H4 (cell line): ENCODE results near the gene GRK2. TPM values are rescaled to one million over a fixed set of nuclear protein-coding genes. Genes with fewer than 3 reads are reported as not detected.
A peak's percentile ranks its signal among the peaks of the same experiment; 100 is the strongest.
"Not testable (repeated sequence)": the region's sequence is repeated elsewhere in the genome, so short reads cannot be mapped to it uniquely, and the experiment has no call there.

Source experiments
- DNase-seq: peaks from one replicate; pipeline ENCODE4 v3.0.0-alpha.2; 2015; ENCODE audit warnings: low spot score
- total RNA-seq: library from RNA; depleted of rRNA; stranded (reverse); fragments of >200 nt; shearing (Covaris generic); gene quantifications from 2 replicates; pipeline ENCODE4 v1.2.3, GENCODE V29; 2014; rRNA removed

Gene GRK2
- total RNA-seq, 1 experiment from 2014 or later = 15.2 TPM

DNA sequence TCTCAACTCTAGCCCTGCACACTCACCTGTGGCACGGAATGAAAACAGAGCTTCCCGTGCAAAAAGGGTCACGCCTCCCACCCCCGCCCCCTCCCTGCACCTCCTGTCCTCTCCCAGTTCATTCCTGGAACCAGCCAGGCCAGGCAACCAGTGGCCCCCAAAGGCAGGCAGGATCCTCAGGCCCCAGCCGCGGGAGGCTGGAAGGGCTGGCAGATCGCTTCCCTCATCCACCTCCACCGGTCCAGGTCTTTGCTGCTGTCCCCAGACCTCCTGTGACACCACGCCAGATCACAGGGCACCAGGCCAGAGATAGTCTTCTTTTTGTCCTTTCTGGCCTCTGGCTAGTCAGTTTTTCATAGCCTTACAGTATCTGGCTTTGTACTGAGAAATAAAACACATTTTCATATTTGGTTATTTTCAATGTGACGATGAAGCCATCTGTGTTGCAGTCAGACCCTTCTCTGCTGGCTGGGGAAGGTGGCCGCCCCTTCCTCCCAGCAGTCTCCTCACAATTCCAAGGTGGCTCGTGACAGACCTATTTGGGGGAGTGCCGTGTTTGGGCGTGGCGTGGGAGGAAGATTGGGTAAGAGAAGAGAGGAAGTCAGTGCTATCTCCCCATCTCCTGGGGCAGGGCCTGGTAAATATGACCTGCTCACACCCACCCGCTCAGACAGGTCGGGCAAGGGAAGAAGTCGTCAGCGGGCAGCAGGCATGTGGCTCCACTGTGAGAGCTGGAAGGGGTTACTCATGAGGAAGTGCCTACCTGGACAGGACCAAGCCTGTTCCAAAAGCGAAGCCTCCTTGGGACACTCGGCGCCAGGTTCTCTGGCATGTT is 46.1 kb downstream of the GRK2 start:
- DNase-seq = peak; percentile 6

DNA sequence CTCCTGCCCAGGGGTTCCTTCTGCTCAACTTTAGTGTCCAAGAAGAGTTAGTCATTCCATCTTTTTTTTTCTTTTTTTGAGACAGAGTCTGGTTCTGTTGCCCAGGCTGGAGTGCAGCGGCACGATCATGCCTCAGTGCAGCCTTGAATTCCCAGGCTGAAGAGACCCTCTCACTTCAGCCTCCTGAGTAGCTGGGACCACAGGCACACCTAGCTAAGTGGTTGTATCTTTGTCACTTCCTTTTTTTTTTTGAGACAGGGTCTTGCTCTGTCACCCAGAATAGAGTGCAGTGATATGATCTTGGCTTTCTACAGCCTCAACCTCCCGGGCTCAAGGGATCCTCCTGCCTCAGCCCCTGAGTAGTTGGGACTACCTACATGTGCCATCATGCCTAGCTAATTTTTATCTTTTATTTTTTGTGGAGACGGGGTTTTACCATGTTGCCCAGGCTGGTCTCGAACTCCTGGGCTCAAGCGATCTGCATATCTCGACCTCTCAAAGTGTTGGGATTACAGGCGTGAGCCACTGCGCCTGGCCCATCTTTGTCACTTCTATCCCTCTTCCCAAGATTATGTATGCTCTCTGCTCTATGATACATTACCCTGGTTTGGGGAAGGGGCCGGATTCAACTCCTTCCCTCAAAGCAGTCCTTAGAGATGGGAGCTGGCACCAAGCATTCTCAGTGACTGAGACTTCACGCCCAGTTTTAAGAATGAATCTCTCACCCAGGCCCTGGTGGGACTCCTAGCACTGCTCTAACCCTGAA is 47.0 kb downstream of the GRK2 start:
- DNase-seq = no peak

DNA sequence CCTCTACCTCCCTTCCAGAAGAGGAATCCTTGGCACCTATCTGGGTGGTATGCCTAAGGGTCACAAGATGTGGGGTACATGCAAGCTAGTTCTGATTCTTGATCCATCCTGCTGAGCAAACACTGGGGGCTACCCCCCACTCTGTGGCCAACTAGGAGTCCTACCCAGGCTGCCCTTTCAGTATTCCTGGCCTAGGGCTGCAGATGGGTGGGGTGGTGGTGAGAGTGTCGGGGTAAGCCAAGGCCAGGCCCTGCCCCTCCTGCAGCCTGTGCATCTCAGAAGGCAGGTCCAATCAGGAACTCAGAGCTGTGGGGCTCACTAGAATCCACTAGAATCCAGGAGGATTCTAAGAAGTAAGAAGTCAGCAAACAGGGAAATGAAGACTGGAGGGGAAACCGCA is 47.9 kb downstream of the GRK2 start:
- DNase-seq = no peak

DNA sequence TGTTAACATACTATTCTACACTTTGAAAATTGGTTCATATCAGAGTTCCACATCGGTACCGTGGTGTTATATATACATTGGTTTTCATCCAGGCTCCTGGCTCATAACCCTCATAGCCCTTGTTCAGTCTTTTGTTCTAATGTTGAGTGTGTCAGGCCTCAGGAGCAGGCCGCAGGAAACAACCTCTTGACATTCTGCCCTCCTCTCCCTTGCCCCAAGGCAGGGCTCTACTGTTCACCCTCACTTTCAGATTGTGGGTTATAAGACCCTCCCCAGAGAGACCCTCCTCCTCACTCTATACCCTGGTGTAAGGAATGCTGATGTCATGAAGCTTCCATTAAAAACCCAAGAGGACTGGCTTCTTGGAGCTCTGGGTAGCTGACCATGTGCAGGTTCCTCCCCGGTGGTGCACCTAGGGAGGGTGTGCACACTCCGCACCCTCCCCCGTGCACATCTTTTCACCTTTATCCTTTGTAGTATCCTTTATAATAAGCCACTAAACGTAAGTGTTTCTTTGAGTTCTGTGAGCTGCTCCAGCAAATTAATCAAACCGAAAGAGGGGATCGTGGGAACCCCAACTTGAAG is 49.1 kb downstream of the GRK2 start:
- DNase-seq = no peak

DNA sequence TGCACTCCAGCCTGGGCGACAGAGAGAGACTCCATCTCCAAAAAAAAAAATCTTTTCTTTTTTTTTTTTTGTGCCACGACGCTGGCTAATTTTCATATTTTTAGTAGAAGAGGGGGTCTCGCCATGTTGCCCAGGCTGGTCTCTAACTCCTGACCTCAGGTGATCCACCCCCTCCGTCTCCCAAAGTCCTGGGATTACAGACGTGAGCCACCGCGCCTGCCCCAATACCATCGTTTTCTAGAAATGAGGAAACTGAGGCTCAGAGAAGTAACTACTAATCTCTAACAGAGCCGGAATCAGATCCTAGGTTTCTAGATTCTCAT is 50.6 kb downstream of the GRK2 start:
- no peak for DNase-seq

DNA sequence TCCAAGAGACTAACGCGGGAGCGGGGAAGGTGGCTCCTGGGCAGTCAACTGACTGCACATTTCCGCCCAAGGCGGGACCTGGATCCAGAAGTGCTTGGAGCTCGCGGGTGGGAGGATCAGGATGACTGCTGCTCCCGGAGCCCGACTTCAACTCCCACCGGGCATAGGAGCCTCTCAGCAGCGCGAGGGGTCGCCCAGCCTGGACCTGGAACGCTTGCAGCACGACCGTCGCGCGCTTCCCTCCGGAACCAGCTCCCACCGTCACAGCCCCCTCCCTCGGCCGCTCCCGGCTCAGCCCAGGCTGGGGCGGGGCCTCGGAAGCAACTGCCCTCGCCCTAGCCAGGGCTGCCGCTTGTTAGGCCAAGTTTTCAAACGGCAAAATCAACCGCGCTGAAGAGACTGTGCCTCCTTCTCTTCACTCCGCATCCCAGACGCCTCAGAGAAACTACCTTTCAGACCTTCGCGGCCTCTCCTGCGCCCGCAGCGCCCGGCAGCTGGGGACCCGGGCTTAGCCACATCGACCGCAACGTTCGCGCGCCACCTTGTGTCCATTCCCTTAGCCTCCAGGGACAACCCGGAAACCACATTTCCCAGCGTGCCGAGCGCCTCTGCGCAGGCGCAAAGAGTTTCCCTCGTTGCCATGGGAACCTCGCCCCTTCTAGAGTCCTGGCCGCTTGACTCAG is 51.1 kb downstream of the GRK2 start:
- DNase-seq = peak; percentile 93

DNA sequence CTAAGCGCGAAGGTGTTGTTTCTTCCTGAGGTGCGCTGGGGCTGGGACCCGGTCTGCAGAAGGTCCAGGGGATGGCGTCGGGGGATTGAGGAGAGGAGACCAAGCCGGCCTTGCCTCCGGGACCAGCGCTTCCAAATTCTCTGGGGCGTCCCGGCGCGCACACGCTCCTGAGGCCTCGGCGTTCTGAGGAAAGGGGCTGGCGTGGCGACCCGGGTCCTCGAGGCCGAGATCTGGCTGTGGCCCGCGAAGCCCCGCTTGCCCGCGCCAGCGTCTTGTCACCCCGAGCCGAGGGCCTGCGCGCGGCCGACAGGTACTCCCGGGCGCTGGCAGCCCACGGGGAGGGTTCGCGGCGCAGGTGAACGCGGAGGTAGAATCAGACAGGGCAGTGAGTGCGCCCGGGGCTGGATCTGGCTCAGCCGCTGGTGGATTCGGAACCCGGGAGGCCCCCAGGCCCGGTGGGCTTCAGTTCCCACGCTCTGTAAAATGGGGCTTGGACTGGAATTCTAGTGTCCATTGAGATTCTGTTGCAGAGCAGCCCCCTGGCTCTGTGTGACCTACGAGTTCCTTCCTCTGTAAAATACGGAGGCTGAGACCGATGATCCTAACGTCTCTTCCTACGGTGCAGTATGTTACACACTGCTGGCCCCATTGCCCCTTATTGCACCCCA is 51.7 kb downstream of the GRK2 start:
- no peak for DNase-seq

DNA sequence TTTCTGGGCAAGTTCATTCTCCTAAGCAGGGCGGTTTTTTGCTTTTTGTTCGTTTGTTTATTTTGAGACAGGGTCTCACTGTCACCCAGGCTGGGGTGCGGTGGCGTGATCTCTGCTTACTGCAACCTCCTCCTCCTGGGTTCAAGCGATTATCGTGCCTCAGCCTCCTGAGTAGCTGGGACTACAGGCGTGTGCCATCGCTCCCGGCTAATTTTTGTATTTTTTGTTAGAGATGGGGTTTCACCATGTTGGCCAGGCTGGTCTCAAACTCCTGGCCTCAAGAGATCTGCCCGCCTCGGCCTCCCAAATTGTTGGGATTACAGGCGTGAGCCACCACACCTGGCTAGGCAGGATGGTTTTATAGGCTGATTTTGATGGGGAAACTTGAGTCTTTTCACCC is 52.6 kb downstream of the GRK2 start:
- not testable (repeated sequence) for DNase-seq

DNA sequence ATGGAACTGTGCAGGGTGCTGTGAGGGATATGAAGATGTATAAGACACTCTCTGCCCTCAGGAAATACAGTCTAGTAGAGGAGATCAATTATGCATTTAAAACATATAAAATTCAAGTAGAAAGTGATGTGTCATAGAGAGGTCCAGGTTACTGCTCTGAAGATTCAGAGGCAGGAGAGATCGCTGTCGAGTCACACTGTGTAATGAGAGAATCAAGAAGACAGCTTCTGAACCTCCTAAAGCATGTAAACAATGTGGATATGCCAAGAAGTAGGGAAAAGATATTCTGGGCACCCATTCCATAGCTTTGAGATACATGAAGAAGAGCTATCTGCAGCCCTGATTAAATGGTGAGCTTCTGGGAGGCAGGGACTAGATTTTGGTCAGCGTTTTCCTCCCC is 53.7 kb downstream of the GRK2 start:
- DNase-seq = no peak

DNA sequence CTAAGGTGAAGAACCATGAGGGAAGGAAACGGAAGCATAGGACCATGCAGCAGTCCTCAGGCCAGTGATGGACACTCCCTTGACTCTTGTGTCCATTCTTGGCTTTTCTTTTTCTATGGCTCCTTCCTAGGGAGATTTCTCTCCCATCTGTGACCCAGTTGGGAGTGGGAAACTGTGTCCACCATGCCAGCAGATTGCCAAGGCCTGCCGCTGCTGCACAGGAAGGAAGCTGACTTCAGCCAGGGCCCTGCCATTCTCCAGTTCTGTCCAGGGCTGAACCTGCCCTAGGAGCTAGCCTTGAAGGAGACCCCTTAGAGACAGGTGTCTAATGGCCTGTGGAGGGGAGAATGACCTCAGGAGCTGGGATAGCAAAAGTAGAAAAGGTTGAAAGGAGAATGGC is 54.4 kb downstream of the GRK2 start:
- no peak for DNase-seq

DNA sequence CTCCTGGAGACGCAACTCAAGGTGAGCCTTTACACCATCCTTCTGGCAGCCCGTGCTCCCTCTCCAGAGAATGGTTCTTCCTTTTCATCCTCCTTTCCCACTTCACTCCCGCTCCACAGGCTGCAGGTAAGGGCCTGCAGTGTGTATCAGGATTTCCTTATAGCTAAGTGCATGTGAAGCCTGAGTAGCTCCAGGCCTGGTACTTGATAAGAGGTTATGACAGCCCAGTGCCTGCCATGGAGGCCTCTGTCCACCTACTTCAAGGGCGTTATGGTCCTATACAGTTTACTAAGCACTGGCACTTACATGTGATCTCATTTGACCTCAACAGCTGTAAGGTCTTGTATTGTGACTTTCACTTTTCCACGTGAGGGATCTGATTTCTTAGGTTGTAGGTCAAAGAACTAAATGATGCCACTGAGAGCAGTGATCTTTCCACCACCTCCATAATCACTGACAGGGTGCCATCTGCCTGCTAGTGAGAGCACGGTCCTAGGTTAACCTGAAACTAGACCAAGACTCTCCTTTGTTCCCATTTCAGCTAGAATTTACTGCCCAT is 55.1 kb downstream of the GRK2 start:
- DNase-seq = no peak

DNA sequence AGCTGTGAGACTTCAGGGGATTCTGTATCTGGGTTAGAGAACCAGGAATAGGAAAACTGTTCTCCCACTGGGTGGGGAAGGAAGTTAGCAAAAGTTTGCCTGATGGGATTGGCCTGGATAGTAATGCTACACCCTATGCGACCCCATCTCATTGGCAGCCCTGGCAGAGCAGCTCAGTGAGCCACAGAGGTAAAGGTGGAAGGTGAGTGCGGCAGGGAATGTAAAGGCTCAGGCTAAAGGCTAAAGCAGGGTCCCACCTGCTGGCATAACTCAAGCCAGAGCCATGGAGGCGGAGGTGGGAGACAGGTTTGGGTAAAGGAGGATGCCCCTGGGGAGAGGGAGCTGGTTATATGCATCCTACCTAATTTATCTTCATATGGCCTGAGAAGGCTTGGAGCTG is 55.8 kb downstream of the GRK2 start:
- DNase-seq = no peak

DNA sequence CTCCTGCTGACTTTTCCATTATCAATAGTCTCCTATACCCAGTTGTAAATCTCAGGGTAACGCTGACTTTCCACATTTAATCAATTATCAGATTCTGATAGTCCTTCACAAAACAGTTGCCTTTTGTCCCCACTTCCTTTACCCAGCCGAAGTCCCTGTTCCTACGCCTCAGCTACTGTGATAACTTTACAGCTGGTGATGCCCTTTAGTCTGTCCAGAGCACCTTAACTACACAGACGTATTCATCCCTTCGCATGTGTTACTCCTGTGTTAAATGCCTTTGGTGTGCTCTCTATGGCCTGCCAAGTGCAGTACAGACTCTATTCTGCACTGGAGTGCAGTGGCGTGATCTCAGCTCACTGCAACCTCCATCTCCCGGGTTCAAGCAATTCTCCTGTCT is 57.3 kb downstream of the GRK2 start:
- DNase-seq = no peak

DNA sequence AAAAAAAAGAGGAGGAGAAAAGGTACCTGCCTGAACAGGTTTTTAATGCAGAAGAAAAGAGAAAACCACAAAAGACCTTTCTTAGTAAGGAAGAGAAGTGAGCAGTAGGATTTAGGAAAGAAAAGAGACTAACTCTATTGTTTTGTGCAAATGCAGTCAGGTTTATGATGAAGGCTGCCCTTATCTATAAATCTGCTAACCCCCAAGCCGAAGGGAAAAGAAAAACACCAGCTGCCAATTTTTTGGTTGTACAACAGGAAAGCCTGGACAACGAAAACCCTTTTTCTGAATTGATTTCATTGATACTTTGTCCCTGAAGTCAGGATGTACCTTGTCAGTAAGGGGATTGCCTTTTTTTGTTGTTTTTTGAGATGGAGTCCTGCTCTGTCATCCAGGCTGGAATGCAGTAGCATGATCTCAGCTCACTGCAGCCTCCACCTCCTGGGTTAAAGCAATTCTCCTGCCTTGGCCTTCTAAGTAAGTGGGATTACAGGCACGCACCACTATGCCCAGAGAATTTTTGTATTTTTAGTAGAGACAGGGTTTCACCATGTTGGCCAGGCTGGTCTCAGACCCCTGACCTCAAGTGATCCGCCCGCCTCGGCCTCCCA is 65.9 kb downstream of the GRK2 start:
- no peak for DNase-seq

Other genes with a start within 250 kb of the GRK2 start
- gene SYT12, start 243.3 kb upstream of the GRK2 start, total RNA-seq = 0.08 TPM in 1 of 2 replicates, not detected in the other
- not detected in 2 replicates for gene RHOD, start 209.6 kb upstream of the GRK2 start, total RNA-seq
- gene KDM2A, start 147.2 kb upstream of the GRK2 start, total RNA-seq = 12.7 and 16.2 TPM in 2 replicates
- 5.6 and 6.1 TPM in 2 replicates for gene ANKRD13D, start 22.8 kb downstream of the GRK2 start, total RNA-seq
- gene SSH3, start 37.1 kb downstream of the GRK2 start, total RNA-seq = 6.5 and 8.5 TPM in 2 replicates
- gene POLD4, start 87.1 kb downstream of the GRK2 start, total RNA-seq = 71.6 and 77.4 TPM in 2 replicates
- 7.0 and 8.3 TPM in 2 replicates for gene CLCF1, start 107.1 kb downstream of the GRK2 start, total RNA-seq
- 7.3 and 8.3 TPM in 2 replicates for gene RAD9A, start 125.5 kb downstream of the GRK2 start, total RNA-seq
- gene PPP1CA, start 135.4 kb downstream of the GRK2 start, total RNA-seq = 212 and 231 TPM in 2 replicates
- not detected in 2 replicates for gene TBC1D10C, start 137.6 kb downstream of the GRK2 start, total RNA-seq
- gene CARNS1, start 149.2 kb downstream of the GRK2 start, total RNA-seq = not detected in 2 replicates
- 38.1 and 51.3 TPM in 2 replicates for gene RPS6KB2, start 162.0 kb downstream of the GRK2 start, total RNA-seq
- gene PTPRCAP, start 171.2 kb downstream of the GRK2 start, total RNA-seq = 0.41 and 4.0 TPM in 2 replicates
- gene CORO1B, start 177.0 kb downstream of the GRK2 start, total RNA-seq = 96.0 and 111 TPM in 2 replicates
- not detected in 2 replicates for gene GPR152, start 186.3 kb downstream of the GRK2 start, total RNA-seq
- gene CABP4, start 188.9 kb downstream of the GRK2 start, total RNA-seq = 0.39 TPM in 1 of 2 replicates, not detected in the other
- 17.3 and 38.6 TPM in 2 replicates for gene TMEM134, start 202.8 kb downstream of the GRK2 start, total RNA-seq
- 69.9 and 83.0 TPM in 2 replicates for gene AIP, start 216.6 kb downstream of the GRK2 start, total RNA-seq
- 13.7 and 16.6 TPM in 2 replicates for gene PITPNM1, start 238.9 kb downstream of the GRK2 start, total RNA-seq
- gene CDK2AP2, start 241.7 kb downstream of the GRK2 start, total RNA-seq = 28.3 and 32.3 TPM in 2 replicates